HL-60 (cell line): ENCODE measurements around the gene RUSF1.

Experiments used
- DNase-seq, 2 experiments: peaks; one replicate each; pipeline ENCODE4 v3.0.0-alpha.2; 2010 to 2020; ENCODE audit warnings: low read depth in 1 of 2, low spot score in 1 of 2
- H3K27ac ChIP-seq: fragments of 250-450 bp; sonication (Bioruptor Pico); replicated peaks from 2 replicates; pipeline ENCODE4 v1.5.1; 2020; ENCODE audit warnings: mild to moderate bottlenecking, moderate library complexity
- H3K27me3 ChIP-seq: fragments of 250-450 bp; sonication (Bioruptor Pico); 2 replicates; pipeline ENCODE4 v1.5.1; 2021; ENCODE audit warnings: mild to moderate bottlenecking, moderate library complexity; ENCODE audit not compliant: insufficient read depth, poor library complexity, severe bottlenecking
- H3K4me3 ChIP-seq: replicated peaks from 2 replicates; pipeline ENCODE4 v1.5.1; 2011; ENCODE audit warnings: mild to moderate bottlenecking, control low read depth, low read length; ENCODE audit not compliant: insufficient read depth
- CTCF ChIP-seq: IDR thresholded peaks from one replicate; pipeline ENCODE4 v1.5.1; 2011; ENCODE audit warnings: low read length, control low read depth, inconsistent platforms; ENCODE audit not compliant: insufficient read depth
- GABPA ChIP-seq: IDR thresholded peaks from 2 replicates; pipeline ENCODE4 v1.6.1; 2012; ENCODE audit warnings: low read depth
- POLR2AphosphoS5 ChIP-seq: IDR thresholded peaks from 2 replicates; pipeline ENCODE4 v1.6.1; 2012; ENCODE audit warnings: low read depth
- REST ChIP-seq: IDR thresholded peaks from 2 replicates; pipeline ENCODE4 v1.6.1; 2012; ENCODE audit warnings: low read depth; ENCODE audit not compliant: insufficient replicate concordance
- SPI1 ChIP-seq: IDR thresholded peaks from 2 replicates; pipeline ENCODE4 v1.6.1; 2012; ENCODE audit warnings: low read depth, mild to moderate bottlenecking, borderline replicate concordance

Gene RUSF1

GRCh38 chr16:31458073-31458843 is 49.9 kb downstream of the RUSF1 start:
- peak overlapping the region; percentile 70 for H3K4me3 ChIP-seq
- peak; percentile 48; the same call in 1 of the 2 replicates for TF ChIP-seq POLR2AphosphoS5
- no peak; the same call in 1 of the 2 replicates for TF ChIP-seq SPI1
- no peak for TF ChIP-seq CTCF
- TF ChIP-seq GABPA: 0 out of 2 replicates have a peak, but pooled peaks have one; percentile 22
- DNase-seq: peak; percentile 50 to 81
- peak overlapping the region; percentile 100 for H3K27ac ChIP-seq
- no peaks in the 10 kb centered on the region for H3K27me3 ChIP-seq

GRCh38 chr16:31456988-31457360 is 51.2 kb downstream of the RUSF1 start:
- TF ChIP-seq GABPA: no peak
- TF ChIP-seq REST: peak; percentile 70
- TF ChIP-seq SPI1: no peak
- Histone ChIP-seq H3K27ac (peak overlapping the region; percentile 100; the same call in 1 of the 2 replicates), H3K4me3 (no peak overlapping the region), H3K27me3 (no peaks in the 10 kb centered on the region)
- DNase-seq: no peak

GRCh38 chr16:31455601-31456314 is 52.4 kb downstream of the RUSF1 start:
- TF ChIP-seq GABPA (no peak), CTCF (peak; percentile 11)
- Histone ChIP-seq H3K27ac (no peak overlapping the region), H3K27me3 (no peaks in the 10 kb centered on the region), H3K4me3 (no peak overlapping the region)
- peak in 1 of 2 experiments; percentile 37 for DNase-seq

GRCh38 chr16:31453255-31454204 is 54.7 kb downstream of the RUSF1 start:
- H3K27me3 ChIP-seq: no peaks in the 10 kb centered on the region
- TF ChIP-seq CTCF (no peak), POLR2AphosphoS5 (0 out of 2 replicates have a peak, but pooled peaks have one; percentile 16)
- no peak overlapping the region for H3K27ac ChIP-seq
- no peak for DNase-seq
- no peak overlapping the region for H3K4me3 ChIP-seq
